Measurements from ENCODE around the gene JMJD1C.

JMJD1C gene

DNA sequence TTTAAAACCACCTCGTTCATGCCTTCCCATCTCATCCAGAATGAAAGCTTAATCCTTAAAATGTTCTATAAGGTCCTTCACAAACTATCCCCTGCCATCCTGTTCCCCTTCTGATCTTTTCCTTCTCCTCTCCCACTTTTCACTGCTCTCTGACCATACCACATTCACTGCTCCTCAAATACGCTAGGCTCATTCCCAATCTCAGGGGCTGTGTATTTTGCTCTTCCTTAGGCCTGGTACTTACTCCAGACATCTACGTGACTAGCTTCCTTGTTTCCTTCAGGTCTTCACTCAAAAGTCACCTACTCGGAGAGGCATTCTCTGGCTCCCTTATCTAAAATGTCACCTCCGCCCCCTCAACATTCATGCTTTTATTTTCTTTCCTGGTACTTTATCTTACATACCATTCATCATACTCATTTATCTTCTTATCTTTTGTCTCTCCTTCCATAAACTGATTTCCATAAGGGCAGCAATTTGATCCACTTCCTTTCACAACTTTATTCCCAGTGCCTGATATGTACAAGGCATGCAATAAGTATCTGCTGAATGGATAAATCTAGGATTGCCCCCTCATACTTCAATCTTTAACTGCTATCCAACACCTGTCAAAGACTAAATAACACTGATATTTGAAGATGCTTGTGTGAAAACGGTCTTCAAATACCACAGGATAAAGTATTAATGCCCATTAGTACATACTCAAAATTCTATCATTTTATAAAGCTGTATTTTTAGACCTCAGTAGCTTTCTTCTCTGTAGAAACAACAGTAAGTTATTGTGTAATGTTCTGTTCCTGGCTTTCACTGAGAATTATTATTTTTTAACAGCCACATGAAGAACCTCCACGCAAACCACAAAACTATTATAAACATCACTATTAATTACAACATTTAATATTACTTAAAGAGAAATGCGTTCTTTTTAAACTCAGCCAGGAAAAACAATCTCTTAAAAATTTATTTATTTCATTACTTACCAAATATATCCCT, 27.0 kb downstream of the JMJD1C start:
- DNase-seq = no peak

- no peak for DNase-seq
Observed at GRCh38 chr10:63437116-63437949, 28.4 kb downstream of the JMJD1C start.

DNA sequence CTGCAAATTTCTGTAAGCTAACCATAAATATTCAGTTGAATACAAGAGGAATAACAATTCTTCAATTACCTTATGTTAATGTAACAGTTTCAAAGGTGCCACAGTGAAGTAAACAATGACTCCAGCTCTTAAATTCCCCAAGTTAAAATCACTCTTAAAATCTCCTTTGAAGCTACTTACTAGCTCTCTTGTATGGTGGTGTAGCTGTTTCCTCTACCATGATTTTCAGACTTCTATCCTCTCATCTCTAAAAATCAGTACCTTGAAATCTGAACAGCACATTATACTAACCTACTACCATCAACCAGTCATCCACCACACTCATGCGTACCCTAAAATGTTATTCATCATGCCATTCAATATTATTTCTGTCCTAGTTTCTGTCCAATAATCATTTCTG, 29.6 kb downstream of the JMJD1C start:
- no peak for DNase-seq

DNA sequence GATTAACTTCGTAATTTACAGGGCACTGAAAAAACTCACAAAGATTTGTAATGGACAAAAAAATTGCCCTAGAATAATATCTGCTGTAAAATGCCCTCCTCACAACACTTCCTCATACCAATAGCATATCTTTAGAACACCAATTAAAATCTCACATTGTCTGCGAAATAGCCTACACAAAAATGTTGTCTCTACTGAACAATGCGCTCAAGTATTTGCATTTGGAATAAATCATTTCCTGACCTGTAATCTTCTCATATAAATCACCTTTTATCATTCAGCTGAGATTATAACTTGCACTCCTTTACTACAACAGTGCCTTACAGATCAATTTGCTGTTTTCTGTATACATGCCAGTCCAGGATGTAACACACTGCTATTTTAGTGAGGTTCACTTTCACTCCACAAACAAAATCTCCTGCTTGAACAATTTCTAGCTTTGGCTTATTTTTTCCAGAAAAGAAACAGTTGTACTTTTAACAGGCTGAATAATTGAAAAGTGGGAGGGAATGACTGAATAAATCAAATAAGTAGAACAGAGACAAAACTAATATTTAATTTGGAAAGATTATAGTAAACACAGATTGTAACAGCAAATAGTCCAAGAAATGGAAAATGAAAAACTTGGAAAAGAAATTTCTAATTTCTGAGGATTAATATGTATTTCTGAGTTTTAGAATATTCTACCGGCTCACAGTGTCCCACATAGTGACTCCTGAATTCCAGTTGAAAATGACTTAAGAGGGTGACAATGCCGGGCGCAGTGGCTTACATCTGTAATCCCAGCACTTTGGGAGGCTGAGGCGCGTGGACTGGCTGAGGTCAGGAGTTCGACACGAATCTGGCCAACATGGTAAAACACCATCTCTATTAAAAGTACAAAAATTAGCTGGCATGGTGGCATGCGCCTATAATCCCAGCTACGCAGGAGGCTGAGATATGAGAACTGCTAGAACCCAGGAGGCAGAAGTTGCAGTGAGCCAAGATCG, 30.6 kb downstream of the JMJD1C start:
- no peak for DNase-seq

- DNase-seq = no peak
Observed at GRCh38 chr10:63431962-63432797, 33.6 kb downstream of the JMJD1C start.

- DNase-seq = no peak
Observed at GRCh38 chr10:63430999-63431356, 34.8 kb downstream of the JMJD1C start.

DNA sequence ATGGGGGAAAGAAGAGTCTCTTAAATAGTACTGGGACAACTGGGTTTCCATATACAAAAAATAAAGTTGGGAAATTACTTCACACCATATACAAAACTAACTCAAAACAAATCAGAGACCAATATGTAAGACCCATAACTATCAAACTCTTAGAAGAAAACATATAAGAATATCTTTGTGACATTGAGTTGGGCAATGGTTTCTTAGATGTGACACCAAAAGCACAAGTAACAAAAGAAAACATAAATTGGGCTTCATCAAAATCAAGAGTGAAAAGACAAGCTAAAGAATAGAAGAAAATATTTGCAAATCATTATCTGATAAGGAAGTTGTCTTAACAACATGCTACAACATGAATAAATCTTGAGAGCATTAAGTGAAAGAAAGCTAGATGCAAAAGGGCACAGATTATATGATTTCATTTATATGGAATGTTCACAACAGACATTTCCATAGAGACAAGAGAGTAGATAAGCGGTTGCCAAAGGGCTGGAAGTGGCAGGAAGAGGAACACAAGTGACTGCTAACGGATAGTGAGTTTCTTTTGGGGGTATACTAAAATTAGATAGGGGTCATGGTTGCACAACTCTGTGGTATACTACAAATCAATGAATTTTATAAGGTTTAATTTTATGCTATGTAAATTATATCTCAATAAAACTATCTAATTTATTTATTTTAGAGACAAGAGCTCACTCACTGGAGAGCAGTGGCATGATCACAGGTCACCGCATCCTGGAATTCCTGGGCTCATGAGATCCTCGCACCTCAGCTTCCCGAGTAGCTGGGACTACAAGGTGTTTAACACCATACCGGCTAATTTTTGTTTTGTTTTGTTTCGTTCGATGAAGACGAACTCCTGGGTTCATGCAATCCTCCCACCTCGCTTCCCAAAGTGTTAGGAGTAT, 35.4 kb downstream of the JMJD1C start:
- DNase-seq = no peak

- no peak for DNase-seq
Observed at GRCh38 chr10:63429281-63429680, 36.5 kb downstream of the JMJD1C start.

DNA sequence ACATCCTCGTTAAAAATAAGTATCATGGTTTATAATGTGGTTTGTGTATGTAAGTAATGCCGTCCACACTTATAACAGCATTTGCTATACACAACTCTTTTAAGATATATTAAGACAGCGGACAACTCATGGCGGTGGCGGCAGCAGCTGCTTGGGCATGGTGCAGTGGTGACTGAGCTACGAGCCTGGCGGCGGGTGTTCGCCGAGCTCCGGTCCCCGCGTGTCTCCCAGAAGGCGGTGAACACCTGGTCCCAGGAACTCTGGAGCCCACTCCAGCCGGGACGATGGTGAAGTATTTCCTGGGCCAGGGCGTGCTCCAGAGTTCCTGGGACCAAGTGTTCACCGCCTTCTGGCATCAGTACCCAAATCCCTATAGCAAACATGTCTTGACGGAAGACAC, 38.8 kb downstream of the JMJD1C start:
- no peak for DNase-seq

GRCh38 chr10:63425512-63425911, 40.3 kb downstream of the JMJD1C start:
- DNase-seq = no peak

GRCh38 chr10:63424576-63424975, 41.2 kb downstream of the JMJD1C start:
- DNase-seq = no peak

- no peak for DNase-seq
Observed at GRCh38 chr10:63423494-63423893, 42.3 kb downstream of the JMJD1C start.

DNA sequence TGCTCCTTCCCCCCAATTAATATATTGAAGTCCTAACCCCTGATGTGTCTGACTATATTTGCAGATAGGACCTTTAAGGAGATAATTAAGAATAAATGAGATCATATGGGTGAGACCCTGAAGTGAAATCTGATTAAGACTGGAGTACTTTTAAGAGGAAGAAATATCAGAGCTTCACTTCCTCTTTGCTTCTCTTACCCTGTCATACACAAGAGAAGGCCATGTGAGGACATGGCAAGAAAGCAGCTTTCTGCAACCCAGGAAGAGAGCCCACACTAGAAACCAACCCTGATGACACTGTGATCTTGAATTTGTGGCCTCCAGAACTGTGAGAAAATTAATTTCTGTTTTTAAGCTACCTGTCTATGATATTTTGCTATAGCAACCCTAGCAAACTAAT, 44.2 kb downstream of the JMJD1C start:
- no peak for DNase-seq

DNA sequence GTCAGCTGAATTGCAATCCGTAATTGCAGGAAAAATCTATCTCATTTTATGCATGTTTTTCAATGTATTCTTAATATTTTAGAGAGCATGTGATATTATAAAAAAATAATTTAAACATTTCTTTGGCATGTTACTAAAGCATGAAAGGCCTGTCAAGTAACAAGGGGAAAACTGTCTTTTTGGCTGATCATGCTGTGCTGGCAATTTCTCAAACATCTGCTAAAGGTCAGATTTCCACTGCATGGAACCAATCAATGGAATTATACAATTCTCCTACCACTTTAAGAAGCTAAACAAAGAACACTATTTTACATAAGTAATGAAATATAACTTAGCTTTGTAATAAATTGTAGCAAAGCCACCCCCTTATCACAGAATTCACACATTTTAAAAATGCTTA, 49.4 kb downstream of the JMJD1C start:
- DNase-seq = no peak

- no peak for DNase-seq
Observed at GRCh38 chr10:63415640-63416244, 50.0 kb downstream of the JMJD1C start.

- DNase-seq = no peak
Observed at GRCh38 chr10:63414481-63415260, 51.1 kb downstream of the JMJD1C start.

DNA sequence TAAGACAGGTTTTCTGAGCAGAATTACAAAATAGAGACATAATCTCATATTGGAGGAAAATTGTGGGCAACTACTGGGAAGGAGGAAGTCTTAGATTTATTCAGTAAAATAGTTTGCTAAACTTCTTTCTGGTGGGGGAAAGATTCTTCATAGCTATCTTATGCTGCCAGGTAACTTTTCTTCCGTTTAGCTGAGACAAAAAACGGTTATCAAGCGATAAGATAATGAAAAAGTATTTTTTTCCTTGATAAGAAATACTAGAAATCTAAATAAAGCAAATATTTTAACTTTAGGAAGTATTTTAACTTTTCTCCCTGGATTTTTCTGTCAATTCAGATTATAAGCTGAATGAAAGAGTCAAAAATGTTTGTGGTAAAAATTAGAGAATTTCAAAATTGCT, 52.3 kb downstream of the JMJD1C start:
- no peak for DNase-seq

DNA sequence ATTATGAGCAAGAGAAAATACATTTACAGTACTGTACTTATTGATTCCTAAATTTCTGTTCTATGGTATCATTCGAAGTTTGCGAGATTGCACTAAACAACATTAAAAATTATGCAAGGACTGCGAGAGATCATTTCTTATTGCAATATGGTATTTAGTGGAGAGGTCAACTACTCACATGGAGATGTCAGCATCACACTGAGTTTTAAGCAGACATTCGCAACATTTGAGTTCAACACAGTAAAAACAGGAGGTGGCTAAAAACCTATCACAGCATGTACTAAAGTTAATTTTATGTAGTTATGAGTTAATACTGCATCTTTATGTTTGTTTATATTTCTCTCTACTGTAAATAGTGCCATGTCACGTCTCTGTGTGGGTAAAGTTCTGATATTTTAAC, 53.5 kb downstream of the JMJD1C start:
- DNase-seq = no peak
